ENCODE measurements around the gene KASH5.

- TF ChIP-seq YY1 (IDR thresholded peaks at IDR 0.05; ENCODE audit: insufficient read depth, insufficient read length) = no peak
- TF ChIP-seq ZNF274 (IDR thresholded peaks at IDR 0.05; ENCODE audit: low read depth, low read length) = no peak
Observed at GRCh38 chr19:49441960-49442350, 53.9 kb downstream of the KASH5 start.

Measured in NT2/D1 (cell line).